NCI-H82 treated with DMSO at 0.1 percent for 48 hours (cell line): ENCODE measurements around the gene UBE2K.
"Not testable (repeated sequence)": the region's sequence is repeated elsewhere in the genome, so short reads cannot be mapped to it uniquely, and the experiment has no call there.

ENCODE experiments used
- DNase-seq: peaks from one replicate; lab custom pipeline; 2025; ENCODE audit not compliant: unreplicated experiment; lab: John Stamatoyannopoulos, UW

The UBE2K gene

DNA sequence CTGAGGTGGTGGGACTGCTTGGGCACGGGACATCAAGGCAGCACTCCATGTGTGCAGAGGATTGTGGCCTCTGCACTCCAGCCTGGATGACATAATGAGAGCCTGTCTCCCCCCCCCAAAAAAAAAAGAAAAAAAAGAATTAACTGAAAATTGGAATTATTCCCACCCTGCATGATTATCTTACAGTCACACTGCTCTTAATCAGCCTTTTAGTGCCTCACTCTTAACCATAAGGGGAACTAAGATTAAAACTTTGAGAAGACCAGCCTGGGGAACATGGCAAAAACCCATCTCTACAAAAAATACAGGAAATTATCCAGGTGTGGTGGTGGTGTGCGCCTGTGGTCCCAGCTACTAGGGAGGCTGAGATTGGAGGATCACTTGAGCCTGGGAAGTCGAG lies 94.6 kb downstream of the UBE2K start:
- DNase-seq, result no peak

DNA sequence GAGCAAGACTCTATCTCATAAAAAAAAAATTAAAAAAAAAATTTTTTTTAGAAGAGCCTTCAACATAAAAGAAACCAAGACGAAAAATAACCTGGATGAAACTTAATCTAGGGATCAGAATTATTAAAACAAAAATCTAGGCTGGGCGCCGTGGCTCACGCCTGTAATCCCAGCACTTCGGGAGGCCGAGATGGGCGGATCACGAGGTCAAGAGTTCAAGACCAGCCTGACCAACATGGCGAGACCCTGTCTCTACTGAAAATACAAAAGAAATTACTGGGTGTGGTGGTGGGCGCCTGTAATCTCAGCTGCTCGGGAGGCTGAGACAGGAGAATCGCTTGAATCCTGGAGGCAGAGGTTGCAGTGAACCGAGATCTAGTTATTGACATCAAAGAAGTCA lies 95.0 kb downstream of the UBE2K start:
- DNase-seq, result not testable (repeated sequence)

DNA sequence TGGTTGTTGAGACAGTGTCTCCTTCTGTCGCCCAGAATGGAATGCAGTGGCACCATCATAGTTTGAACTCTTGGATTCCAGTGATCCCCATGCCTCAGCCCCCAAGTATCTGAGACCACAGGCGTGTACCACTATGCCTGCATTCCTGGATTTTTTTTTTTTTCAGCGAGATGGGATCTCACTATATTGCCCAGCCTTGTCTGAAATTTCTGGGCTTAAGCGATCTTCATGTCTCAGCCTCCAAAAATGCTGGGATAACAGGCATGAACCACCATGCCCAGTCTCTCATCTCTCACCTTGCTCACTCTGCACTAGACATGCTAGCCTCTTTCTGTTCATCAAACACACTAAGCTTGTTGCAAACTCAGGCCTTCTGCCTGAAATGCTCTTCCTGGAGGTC lies 104.1 kb downstream of the UBE2K start:
- no peak for DNase-seq

DNA sequence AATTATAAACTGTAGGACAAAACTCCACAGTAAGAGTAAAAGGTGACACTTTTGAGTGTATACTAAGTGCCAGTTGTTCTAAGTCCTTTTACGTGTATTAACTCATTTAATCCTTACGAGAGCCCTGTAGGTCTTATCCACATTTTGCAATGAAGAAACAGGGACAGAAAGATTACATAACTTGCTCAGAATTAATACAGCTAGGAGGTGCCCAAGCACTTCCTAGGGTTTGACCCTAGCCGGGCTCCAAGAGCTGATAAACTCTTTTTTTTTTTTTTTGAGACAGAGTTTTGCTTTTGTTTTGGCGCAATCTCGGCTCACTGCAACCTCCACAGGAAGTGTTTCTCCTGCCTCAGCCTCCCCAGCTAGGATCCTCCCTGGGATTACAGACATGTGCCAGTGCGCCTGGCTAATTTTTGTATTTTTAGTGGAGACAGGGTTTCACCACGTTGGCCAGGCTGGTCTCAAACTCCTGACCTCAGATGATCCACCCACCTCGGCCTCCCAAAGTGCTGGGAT lies 110.4 kb downstream of the UBE2K start:
- no peak for DNase-seq

DNA sequence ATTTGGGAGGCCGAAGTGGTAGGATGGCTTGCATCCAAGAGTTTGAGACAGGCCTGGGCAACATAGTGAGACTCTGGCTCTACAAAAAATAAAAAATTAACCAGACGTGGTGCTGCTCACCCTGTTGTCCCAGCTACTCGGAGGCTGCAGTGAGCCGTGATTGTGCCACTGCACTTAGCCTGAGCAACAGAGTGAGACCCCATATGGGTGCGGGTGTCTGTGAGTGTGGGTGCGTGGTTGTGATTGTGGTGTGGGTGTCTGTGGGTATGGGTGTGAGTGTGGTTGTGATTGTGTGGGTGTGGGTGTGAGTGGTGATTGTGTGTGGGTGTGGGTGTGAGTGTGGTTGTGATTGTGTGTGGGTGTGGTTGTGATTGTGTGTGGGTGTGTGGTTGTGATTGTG lies 114.6 kb downstream of the UBE2K start:
- DNase-seq, result no peak

DNA sequence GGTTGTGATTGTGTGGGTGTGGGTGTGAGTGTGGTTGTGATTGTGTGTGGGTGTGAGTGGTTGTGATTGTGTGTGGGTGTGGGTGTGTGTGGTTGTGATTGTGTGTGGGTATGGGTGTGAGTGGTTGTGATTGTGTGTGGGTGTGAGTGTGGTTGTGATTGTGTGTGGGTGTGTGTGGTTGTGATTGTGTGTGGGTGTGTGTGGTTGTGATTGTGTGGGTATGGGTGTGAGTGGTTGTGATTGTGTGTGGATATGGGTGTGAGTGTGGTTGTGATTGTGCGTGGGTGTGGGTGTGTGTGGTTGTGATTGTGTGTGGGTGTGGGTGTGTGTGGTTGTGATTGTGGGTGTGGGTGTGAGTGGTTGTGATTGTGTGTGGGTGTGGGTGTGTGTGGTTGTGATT lies 115.1 kb downstream of the UBE2K start:
- not testable (repeated sequence) for DNase-seq

DNA sequence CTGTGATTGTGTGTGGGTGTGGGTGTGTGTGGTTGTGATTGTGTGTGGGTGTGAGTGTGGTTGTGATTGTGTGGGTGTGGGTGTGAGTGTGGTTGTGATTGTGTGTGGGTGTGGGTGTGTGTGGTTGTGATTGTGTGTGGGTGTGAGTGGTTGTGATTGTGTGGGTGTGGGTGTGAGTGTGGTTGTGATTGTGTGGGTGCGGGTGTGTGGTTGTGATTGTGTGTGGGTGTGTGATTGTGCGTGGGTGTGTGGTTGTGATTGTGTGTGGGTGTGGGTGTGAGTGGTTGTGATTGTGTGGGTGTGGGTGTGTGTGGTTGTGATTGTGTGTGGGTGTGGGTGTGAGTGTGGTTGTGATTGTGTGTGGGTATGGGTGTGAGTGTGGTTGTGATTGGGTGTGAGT lies 115.8 kb downstream of the UBE2K start:
- DNase-seq, result not testable (repeated sequence)

DNA sequence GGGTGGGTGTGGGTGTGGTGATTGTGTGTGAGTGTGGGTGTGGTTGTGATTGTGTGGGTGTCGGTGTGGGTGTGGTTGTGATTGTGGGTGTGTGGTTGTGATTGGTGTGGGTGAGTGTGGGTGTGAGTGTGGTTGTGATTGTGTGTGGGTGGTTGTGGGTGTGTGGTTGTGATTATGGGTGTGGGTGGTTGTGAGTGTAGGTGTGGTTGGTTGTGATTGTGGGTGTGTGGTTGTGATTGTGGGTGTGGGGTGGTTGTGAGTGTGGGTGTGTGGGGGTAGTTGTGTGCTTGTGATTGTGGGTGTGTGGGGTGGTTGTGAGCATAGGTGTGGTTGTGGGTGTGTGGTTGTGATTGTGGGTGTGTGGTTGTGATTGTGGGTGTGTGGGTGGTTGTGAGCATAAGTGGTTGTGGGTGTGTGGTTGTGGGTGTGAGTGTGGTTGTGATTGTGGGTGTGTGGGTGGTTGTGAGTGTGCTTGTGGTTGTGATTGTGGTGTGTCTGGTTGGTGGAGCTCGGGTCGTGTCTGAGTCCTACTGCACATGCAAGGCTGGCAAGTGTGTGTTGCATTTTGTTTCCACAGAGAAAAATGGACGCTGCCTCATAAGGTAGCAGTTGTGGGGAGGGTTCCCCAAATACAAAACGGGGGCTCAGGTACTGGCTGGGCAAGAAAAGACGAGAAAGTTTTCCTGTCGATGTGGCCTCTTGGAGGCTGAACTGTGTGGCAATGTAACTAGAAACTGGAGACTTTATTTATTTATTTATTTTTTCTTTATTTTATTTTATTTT lies 116.7 kb downstream of the UBE2K start:
- no peak for DNase-seq

DNA sequence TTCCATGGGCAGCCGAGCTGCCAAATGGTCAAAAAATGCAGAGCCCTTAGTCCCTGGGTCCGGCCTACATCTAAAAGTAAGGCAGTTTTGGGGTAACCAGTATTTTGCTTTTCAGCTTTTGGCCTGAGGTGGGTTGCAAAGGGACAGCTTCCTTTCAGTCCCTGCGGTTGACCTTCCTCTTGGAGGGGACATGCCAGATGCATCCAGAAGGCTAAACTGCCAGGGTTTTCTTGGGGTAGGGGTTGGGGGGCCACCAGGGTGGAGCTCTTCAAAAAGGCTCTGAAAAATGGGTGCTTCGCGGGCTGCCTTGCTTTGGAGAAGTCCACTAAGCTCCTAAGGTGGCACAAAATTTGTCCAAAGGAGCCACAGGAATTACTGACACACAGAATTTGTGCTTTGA lies 120.7 kb downstream of the UBE2K start:
- DNase-seq, result no peak

DNA sequence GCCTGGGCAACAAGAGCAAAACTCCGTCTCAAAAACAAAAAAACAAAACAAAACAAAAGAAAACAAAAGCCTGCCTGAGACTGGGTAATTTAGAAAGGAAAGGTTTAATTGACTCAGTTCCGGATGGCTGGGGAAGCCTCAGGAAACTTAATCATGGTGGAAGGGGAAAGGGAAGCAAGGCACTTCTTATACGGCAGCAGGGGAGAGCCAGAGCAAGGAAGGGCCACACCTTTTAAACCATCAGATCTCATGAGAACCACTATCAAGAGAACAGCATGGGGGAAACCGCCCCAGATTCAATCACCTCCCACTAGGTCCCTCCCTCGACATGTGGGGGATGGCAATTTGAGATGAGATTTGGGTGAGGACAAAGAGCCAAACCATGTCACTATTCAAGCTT lies 122.2 kb downstream of the UBE2K start:
- no peak for DNase-seq

DNA sequence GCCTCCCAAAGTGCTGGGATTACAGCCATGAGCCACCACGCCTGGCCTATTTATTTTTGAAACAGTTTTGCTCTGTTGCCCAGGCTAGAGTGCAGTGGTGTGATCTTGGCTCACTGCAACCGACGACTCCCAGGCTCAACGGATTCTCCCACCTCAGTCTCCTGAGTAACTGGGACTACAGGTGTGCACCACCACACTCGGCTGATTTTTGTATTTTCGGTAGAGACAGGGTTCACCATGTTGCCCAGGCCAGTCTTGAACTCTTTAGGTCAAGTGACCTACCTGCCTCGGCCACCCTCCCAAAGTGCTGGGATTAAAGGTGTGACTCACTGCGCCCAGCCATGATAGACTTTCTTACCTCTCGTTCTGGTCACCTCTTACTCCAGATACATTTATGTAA lies 124.0 kb downstream of the UBE2K start:
- no peak for DNase-seq

DNA sequence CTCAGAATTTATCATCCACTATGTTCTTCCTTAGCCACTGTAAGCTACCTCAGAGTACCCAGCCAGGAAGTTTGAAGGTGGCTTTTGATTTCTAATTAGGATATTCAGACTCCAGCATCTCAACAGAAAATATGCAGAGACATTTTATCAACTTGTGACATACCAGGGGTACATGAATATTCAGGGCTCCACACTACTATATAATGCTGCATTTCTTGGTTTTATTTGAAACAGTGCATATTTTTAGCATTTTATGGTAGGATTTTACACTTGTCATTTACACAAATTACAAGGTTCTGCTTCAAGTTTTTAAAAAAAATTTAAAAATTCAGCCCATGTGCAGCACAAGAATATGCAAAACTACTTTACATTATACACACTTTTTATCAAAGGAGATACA lies 124.7 kb downstream of the UBE2K start:
- DNase-seq, result no peak

DNA sequence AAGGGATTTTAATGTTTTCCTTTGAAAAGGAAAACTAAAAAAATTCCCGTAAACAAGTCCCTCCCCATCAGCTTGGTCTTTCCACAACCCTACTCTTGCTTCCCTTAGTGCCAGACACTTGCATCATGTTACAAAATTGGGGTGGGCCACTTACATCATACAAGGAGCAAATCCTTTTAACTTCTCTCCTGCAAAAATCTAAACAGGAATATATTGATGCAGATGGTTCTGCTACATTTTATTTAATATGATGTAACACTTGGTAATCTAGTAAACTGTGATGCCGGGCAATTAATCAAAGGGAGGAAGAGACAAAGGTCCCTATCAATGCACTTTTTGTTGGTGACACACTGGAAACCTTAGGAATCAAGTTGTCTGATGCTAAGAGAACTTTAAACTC lies 125.3 kb downstream of the UBE2K start:
- DNase-seq, result no peak

DNA sequence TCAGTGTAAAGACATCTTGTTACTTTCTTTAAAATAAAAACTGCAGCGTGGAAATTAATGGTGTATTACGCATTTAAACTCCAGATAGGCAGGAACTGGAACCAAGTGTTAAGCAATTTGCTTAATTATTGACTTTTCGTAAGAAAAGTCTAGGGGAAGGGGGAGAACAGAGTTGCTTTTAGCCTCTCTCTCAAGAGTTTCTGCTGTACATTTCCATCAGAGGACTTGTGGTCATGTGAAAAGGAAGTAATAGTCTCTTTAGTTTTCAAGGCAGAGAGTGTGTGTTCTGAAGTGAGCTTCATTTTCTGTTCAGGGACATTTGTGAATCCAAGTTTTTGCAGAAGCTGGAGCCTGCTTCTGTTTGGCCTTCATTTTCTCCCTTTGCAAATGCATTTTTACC lies 127.2 kb downstream of the UBE2K start:
- no peak for DNase-seq

DNA sequence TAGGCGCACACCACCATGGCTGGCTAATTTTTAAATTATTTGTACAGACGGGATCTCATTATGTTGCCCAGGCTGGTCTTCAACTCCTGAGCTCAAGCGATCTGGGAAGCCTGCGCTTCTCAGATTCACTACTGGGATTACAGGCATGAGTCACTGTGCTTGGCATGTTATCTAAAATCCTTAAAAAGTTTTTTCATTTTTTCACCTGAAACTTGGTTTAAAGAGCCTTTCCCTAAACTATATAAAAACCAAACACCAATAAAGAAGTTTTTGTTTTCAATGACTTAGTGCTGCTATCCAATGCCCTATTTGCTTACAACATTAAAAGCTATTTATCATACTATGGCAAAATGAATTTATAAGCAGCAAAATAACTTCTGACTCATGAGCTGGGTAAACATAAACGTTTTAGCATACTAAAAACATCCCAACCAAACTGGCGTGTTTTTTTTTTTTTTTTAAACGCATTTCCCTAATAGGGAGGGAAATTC lies 127.8 kb downstream of the UBE2K start:
- no peak for DNase-seq
